Measurements from ENCODE around the gene SWSAP1.
A peak's percentile ranks its signal among the peaks of the same experiment; 100 is the strongest.
"Not testable (repeated sequence)": the region's sequence is repeated elsewhere in the genome, so short reads cannot be mapped to it uniquely, and the experiment has no call there.

Gene SWSAP1, protein sequence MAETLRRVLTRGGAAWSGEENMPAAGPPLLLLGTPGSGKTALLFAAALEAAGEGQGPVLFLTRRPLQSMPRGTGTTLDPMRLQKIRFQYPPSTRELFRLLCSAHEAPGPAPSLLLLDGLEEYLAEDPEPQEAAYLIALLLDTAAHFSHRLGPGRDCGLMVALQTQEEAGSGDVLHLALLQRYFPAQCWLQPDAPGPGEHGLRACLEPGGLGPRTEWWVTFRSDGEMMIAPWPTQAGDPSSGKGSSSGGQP

DNA sequence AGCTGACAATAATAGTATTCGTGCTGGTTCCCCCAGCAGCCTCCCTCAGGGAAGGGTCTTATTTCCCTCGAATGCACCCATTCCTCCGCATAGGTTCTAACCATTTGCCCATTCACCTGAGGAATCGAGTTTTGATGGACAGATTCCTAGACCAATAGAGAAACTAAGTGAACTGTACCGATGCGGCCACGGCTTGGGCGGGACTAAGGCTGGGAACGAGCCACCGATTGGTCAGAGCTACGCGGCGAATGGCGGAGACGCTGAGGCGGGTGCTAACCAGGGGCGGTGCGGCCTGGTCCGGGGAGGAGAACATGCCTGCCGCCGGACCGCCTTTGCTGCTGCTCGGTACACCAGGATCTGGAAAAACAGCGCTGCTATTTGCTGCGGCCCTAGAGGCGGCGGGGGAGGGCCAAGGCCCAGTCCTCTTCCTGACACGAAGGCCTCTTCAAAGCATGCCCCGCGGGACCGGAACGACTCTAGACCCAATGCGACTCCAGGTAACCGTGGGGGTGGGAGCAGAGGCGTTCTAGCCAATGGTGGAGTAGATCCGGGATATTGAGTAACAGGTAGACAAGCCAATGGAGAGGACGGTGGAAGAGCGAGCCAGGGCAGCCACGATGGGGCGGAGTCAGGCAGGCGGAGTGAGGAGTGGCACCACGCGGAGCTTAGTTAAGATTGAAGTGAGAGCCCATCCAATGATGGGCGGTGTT, at the start of gene SWSAP1:
Gene SWSAP1 (plus strand): TSS at position 234 of the 710 bp plus-strand sequence. CDS start 15 bp downstream, at position 249.
- DNase-seq = peak; percentile 96

DNA sequence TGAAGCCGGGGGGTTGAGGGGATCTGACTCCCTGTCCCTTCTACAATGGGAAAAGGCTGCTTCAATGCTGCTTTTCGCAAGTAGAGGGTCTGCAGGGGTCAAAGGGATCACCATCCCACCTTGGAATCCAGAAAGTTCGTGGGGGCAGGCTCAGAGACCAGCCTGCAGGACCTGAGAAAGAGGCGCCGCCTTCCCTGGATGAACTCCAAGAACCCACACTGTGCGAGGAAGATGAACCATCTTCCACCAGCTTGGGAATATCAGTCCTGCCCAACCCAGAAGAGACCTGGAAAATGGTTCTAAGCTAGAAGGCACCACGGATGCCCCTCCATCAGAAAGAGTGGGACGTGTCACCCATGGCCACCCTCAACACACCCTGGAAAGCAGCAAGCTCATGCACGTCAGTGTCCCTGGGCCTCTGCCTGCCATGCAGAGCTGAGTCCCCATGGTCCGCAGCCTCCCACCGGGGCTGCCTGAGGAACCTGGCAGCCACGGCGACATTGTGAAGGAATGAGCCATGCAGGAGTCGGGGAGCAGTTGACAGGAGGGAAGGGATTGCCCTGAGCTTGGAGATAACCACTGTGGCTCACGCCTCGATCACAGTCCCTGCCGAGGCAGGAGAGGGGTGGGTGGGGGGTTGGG, 49.6 kb upstream of the SWSAP1 start:
- DNase-seq = no peak

DNA sequence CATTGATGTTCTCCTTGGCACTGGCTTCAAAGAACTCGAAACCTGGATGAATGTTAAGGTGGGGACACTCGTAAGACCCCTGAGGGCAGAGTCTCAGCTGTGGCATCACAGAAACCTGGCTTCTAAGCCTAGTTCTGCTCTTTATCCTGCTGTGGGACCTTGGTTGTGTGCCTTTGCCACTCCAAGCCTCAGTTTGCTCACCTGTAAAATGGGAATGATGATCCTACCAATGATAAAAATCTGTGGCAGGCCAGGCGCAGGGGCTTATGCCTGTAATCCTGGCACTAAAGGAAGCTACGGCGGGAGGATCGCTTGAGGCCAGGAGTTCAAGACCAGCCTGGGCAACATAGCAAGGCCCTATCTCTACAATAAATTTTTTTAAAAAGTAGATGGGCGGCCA, 48.9 kb upstream of the SWSAP1 start:
- no peak for DNase-seq

DNA sequence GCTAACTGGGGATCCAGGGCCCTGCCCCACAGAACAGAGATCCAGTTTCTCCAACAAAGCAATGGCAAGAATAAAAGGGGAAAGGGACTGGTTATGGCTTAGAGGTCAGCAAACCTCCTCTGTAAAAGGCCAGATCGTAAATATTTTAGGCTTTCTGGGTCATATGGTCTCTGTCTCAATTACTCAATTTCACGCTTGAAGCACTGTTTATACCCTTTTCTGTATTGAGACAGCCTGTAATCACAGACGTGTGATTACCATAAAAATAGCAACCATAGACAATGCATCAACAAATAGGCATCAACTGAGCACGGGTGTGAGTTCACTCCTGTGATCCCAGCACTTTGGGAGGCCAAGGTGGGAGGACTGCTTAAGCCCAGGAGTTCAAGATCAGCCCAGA, 44.3 kb upstream of the SWSAP1 start:
- no peak for DNase-seq

DNA sequence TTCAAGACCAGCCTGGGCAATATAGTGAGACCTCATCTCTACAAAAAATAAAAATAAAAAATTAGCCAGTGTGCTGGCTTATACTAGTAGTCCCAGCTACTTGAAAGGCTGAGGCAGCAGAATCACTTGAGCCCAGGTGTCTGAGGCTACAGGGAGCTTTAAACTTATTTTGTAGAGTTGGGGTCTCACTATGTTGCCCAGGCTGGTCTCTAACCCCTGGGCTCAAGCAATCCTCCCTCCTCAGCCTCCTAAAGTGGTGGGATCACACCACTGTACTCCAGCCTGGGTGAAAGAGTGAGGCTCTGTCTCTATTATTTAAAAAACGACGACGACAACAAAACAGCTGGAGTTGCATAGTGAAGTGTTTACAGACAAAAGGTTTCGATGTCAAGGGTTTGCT, 43.0 kb upstream of the SWSAP1 start:
- DNase-seq = no peak

DNA sequence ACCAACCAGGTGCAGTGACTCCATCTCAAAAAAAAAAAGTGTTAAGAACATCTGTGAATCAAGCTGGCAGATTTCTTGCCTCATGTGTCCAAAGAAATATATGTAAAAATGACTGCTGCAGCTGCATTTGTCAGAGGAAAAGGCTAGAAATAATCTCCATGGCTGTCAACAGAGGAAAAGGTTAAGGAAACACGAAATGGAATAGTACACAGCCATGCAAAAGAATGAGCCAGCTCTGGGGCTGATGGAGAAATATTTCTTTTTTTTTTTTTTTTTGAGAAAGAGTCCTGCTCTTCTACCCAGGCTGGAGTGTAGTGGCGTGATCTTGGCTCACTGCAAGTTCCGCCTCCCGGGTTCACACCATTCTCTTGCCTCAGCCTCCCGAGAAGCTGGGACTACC, 41.6 kb upstream of the SWSAP1 start:
- DNase-seq = no peak

DNA sequence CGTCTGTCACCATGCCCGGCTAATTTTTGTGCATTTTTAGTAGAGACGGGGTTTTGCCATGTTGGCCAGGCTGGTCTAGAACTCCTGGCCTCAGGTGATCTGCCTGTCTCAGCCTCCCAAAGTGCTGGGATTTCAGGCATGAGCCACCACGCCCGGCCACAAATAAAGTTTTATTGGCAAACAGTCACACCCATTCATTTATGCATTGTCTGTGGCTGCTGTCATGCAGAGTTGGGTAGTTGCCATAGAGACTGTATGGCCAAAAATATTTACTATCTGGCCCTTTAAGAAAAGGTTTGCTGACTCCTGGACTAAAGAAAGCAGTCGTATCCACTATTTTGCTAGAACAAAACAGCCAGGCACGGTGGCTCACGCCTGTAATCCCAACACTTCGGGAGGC, 40.6 kb upstream of the SWSAP1 start:
- DNase-seq = not testable (repeated sequence)

DNA sequence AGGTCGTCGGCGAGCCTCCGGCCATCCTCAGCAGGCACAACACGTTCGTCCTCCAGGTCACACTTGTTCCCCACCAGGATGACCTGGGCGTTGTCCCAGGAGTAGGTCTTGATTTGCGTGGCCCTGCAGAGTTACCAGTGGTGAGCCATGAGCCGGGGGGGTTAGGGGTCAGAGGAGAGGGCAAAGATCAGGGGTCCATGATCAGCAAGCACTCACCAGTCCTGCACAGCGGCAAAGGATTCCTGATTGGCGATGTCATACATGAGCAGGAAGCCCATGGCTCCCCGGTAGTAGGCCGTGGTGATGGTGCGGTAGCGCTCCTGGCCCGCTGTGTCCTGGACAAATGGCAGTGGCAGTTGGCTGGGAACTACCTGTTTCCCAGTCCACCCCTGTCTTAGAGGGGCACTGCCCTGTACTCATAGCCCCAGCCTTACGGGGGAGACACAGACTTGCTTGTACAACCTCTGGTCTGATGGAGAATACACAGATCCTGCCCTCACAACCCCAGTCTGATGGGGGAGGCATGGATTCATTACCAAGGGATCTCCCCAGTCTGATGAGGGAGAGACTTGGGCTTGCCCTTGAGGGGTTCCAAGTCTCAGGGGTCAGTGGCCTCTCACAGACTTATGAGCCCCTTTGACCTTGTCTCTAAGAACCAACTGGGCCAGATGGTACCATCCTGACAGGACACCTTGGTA, 38.9 kb upstream of the SWSAP1 start:
- DNase-seq = no peak

DNA sequence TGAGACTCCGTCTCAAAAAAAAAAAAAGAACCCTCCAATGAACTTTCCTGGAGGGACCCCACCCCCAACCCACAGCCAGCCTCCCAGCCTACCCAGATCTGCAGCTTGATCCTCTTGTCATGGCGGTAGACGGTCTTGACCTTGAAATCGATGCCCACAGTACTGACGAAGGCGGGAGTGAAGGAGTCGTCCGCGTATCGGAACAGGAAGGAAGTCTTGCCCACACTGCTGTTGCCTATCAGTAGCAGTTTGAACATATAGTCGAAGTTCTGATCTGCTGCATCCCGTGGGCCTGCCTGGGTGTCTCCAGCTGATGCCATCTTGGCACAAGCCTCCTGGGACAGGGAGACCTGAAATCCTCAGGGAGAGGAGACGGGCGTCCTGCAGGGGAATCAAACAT, 37.4 kb upstream of the SWSAP1 start:
- no peak for DNase-seq

DNA sequence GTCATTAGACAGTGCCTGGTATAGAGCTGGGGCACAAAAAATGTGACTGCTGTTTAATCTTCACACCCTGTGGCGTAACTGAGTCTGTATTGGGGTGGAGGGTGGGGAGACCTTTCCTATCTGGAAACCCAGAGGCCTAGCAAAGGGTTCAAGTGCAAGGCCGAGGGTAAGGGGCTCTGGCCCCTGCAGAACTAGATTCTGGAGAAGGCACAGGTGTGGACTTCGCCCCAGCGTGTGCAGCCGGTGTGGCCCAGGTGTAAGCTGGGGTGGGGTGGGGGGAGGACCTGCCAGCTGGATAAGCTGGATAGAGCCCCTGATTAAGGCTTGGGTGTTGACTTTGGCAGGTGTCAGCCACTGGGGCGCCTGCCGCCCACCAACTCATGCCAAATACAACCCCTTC, 36.3 kb upstream of the SWSAP1 start:
- no peak for DNase-seq

DNA sequence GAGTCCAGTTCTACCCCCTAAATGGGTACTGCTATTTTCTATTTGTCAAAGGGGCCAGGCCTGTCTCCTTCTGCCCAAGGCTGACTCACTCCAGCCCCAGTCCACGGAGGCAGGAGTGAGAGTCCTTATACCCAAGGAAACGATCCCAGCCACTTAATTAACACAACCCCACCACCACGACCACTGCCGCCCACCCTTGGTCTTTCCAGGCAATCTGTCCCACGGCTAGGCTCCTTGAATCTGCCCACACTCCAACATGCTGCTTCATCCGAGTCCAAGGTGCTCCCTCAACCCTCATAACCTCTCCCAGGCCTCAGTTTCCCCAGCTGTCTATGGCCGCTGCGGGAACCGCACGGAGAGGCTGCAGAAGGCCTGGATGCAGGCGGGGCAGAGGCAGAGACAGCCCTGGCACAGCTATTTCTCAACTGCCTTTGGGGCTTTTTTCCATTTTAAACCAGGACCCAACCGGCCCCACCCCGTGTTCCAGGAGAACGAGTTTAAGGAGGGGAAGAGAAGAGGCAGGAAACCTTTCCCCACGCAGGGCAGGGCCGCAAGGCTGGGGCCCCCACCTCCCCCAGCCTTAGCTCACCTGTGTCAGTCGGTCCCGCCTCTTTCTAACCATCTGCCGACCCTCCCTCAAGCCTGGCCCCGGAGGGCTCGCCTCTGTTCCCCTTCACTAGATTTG, 35.8 kb upstream of the SWSAP1 start:
- no peak for DNase-seq

DNA sequence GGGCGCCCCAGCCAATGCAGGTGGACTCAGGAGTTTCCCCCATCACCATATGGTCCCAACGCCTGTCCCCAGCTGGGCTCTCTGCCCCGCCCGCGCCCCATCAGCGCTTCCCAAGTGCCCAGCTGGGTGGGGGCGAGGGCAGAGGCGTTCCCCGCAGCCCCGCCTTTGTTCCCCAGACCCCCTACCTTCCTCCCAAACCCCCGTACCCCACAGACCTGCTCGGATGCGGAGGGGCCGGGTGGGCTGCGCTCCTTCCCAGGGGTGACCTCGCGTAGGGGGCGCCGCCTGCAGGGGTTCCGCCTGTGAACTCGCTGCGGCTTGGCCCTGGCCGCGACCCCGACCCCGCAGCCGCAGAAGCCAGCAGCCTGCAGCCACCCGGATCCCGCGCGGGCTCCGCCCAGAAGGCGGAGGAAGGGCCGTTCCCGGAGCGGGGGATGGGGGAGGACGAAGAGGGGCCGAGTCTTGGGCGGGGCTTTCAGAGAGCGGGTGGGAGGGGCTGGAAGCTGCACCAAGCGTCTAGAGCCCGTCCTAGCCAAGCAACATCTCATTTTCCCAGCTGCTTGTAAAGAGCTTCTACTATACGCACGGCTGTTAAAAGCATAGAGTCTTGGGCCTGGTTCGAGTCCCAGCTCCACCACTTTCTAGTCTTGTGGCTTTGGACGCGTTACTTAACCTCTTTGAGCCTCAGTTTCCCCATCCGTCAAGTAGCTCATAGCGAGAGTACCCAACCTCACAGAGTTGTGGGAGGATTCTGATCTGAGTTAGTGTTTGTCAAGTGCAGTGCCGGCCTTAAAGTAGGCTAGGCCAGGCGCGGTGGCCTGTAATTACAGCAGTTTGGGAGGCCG, 35.0 kb upstream of the SWSAP1 start, which contains the start of gene RAB3D:
Gene RAB3D (minus strand): TSS at position 404 of the 845 bp plus-strand sequence. CDS start 2,258 bp downstream, outside the sequence.
- DNase-seq = peak; percentile 83

DNA sequence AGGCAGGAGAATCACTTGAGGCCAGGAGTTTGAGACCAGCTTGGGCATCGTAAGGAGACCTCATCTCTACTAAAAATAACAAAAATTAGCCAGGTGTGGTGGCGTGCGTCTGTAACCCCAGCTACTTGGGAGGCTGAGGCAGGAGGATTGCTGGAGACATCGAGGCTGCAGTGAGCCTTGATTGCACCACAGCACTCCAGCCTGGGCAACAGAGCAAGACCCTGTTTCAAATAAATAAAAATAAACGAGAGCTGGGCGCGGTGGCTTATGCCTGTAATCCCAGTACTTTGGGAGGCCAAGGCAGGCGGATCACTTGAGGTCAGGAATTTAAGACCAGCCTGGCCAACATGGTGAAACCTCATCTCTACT, 34.4 kb upstream of the SWSAP1 start:
- not testable (repeated sequence) for DNase-seq

DNA sequence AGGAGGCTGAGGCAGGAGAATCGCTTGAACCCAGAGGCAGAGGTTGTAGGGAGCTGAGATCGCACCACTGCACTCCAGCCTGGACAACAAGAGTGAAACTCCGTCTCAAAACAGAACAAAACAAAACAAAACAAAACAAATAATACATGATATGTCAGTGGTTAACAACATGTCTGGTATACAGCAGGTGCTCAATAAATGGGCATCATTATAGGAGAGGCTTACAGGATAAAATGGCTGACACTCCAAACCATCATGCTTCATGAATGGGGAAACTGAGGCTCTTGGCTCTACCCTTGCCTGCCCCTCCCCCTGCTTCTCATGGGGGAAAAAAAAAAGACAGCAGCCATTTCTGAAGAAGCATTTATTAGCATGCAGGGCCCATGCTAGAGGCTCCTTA, 32.0 kb upstream of the SWSAP1 start:
- DNase-seq = no peak

DNA sequence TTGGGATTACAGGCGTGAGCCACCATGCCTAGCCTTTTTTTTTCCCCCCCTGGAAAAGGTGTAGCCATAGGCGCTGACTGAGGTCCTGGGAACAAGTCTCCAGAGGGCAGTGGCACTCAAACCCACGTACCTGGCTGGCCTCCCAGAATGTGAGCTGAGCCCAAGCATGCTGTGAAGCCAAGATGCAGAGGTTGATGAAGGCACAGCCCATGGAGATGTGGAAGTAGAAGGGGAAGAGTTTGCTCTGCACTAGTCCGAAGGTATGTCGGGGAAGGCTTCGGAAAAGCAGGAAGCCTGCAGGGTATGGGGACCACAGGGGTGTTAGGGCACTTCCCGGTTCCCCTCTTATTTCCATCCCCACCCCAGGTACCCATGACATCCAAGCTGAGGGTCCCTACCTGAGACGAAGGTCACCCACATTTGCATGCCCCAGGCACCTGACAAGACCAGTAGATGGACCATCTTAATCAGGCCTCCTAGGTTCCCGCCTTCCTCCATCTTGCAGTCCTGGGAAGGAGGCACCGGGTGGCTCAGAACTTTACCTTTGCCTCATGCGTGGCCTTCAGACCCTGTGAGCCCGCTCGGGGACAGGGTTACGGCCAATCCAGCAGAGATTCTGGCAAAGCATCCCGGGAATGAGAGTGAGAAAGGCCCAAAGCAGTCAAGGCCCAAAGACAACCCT, 29.2 kb upstream of the SWSAP1 start:
- no peak for DNase-seq

DNA sequence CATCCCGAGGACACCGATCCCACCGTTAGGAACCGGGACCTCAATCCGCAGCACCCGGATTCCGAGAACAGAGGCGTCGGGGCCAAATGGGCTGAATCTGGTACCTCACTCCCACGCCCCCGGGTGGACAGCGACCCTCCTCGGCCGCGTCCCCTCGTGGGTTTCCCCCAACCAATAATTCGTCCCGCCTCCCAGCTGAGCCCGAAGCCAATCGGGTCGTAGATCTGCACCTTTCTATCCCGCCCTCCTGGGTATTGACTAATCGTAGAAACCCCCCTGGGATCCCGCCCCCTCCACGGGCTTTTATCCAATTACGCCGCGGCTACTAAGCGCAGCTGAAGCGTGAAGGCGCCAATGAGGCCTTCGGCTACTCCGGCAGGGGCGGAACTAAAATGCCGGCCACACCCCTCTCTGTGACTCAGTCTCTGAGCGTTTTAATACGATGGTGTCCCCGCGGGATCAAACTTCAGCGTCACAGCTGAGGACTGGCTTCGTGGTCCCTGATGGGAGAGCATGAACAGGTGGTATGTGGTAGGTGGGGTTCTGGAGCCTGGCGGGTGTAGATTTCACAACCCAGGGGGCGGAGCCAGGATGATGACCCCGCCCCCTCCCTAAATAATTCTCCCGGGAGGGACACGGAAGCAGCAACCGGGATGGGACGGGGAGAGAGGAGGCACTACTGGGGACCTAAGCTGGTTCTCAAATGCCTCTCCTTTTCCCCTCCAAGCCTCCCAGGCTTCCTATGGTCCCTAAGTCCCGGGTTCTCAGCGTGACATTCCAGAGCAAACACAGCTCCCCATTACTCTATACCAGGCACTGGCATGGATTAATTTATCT, 28.1 kb upstream of the SWSAP1 start, which contains the start of the genes CCDC159 and TMEM205:
Gene CCDC159 (plus strand): TSS at position 416 of the 837 bp plus-strand sequence. CDS start 88 bp downstream, at position 504.
Gene TMEM205 (minus strand): TSS at position 165 of the 837 bp plus-strand sequence. CDS start 649 bp downstream, outside the sequence.
- peak; percentile 97 for DNase-seq

DNA sequence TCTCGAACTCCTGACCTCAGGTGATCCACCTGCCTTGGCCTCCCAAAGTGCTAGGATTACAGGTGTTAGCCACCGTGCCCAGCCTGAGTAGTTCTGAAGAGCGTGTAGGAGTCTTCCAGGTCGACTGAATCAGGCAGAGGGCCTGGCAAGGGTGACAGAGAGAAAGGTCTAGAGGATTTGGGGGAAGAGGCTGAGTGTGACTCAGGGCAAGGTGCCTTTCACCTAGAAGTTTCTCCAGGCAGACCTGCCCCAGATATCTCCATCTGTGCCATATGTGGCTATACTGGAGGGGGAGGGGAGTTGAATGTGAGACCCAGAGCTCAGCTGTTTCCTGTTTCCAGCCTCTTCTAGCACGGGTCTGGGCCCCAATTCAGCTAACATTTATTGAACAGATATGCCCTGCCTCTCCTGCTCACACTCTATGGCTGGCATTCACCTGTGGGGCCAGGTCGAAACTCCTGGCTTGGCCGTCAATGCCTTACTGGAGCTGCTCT, 26.9 kb upstream of the SWSAP1 start:
- DNase-seq = no peak

DNA sequence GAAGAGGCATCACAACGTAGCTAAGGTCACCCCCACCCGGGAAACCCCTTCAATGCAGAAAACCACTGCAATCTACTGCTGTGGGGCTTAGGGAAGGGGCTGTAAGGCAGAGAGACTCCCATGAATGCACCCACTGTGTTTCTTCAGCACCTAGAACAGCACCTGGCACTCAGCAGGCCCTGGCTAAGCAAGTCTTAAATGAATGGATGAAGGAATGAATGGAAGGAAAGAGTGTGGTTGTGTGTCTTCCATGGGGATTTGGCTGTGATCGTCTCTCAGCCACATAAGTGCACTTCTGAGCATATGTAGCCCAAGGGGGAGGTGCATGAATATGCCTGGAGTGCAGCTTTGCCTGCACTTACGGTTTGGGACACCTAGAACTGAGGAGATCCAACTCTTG, 25.3 kb upstream of the SWSAP1 start:
- no peak for DNase-seq

DNA sequence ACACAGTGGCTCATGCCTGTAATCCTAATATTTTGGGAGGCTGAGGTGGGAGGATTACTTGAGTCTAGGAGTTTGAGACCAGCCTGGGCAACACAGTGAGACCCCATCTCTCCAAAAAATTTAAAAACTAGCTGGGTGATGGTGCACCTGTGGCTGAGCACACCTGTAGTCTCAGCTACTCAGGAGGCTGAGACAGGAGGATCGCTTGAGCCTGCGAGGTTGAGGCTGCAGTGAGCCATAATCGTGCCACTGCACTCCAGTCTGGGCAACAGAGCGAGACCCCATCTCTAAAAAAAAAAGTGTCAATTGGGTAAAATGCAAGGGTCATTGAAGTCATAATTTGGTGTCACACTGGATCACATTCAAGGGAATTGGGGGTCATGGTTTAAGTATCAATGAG, 20.4 kb upstream of the SWSAP1 start:
- DNase-seq = not testable (repeated sequence)
